GM23338 (cell line): Measurements from ENCODE around the gene ISCU. TPM values are rescaled to one million over a fixed set of nuclear protein-coding genes. Genes with fewer than 3 reads are reported as not detected.

Experiments used
- ATAC-seq: fragments of 200-7000 bp; cut with Tn5 transposase; 3 replicates; pipeline ENCODE4 v1.9.1; 2020
- DNase-seq: peaks from one replicate; pipeline ENCODE4 v3.0.0-alpha.2; 2015; ENCODE audit warnings: low spot score
- H2AFZ ChIP-seq: fragments of 200-600 bp; sonication (generic); 2 replicates; pipeline ENCODE4 v1.8.0; 2016; ENCODE audit warnings: antibody characterized with exemption, mild to moderate bottlenecking, moderate library complexity
- H3F3A ChIP-seq: fragments of 200-600 bp; sonication (generic); replicated peaks from 2 replicates; pipeline ENCODE4 v1.8.0; 2017; ENCODE audit warnings: antibody characterized with exemption, mixed run types, low read depth
- H3K27ac ChIP-seq: fragments of 200-600 bp; sonication (generic); 2 replicates; pipeline ENCODE4 v1.6.1; 2016; ENCODE audit warnings: low read depth
- H3K27me3 ChIP-seq: fragments of 200-600 bp; sonication (generic); 2 replicates; pipeline ENCODE4 v1.8.0; 2016; ENCODE audit warnings: mild to moderate bottlenecking, mixed run types, moderate library complexity; ENCODE audit not compliant: insufficient read depth
- H3K36me3 ChIP-seq: fragments of 200-600 bp; sonication (generic); 2 replicates; pipeline ENCODE4 v1.8.0; 2016; ENCODE audit warnings: mild to moderate bottlenecking; ENCODE audit not compliant: insufficient read depth
- H3K4me1 ChIP-seq: fragments of 200-600 bp; sonication (generic); 2 replicates; pipeline ENCODE4 v1.8.0; 2016; ENCODE audit warnings: mild to moderate bottlenecking, moderate library complexity; ENCODE audit not compliant: insufficient read depth
- H3K4me2 ChIP-seq: fragments of 200-600 bp; sonication (generic); 2 replicates; pipeline ENCODE4 v1.7.1; 2017; ENCODE audit warnings: mixed run types
- H3K4me3 ChIP-seq: fragments of 200-600 bp; sonication (generic); 2 replicates; pipeline ENCODE4 v1.6.1; 2016; ENCODE audit warnings: mixed run types
- H3K79me2 ChIP-seq: fragments of 200-600 bp; sonication (generic); replicated peaks from 2 replicates; pipeline ENCODE4 v1.8.0; 2017; ENCODE audit warnings: mild to moderate bottlenecking; ENCODE audit not compliant: insufficient read depth
- H3K9me2 ChIP-seq: fragments of 200-600 bp; sonication (generic); 2 replicates; pipeline ENCODE4 v1.8.0; 2017; ENCODE audit not compliant: insufficient read depth
- H4K20me1 ChIP-seq: fragments of 200-600 bp; sonication (generic); replicated peaks from 2 replicates; pipeline ENCODE4 v1.8.0; 2017; ENCODE audit warnings: mild to moderate bottlenecking; ENCODE audit not compliant: insufficient read depth
- H3K27ac Mint-ChIP-seq: 2 replicates; pipeline ENCODE4 v1.8.0; 2020; ENCODE audit warnings: inconsistent platforms, mild to moderate bottlenecking, moderate library complexity, mixed read lengths
- H3K27me3 Mint-ChIP-seq: 3 replicates; pipeline ENCODE4 v1.8.0; 2022; ENCODE audit warnings: low read depth, mild to moderate bottlenecking, moderate library complexity, mixed read lengths, inconsistent platforms; ENCODE audit not compliant: insufficient read depth, poor library complexity
- H3K36me3 Mint-ChIP-seq: 3 replicates; pipeline ENCODE4 v1.8.0; 2021; ENCODE audit warnings: low read depth, mild to moderate bottlenecking, inconsistent platforms, moderate library complexity, mixed read lengths
- H3K4me1 Mint-ChIP-seq: 3 replicates; pipeline ENCODE4 v1.8.0; 2020; ENCODE audit warnings: mild to moderate bottlenecking, inconsistent platforms, mixed read lengths
- H3K4me3 Mint-ChIP-seq: 3 replicates; pipeline ENCODE4 v1.8.0; 2021; ENCODE audit warnings: moderate library complexity, mild to moderate bottlenecking, inconsistent platforms, mixed read lengths
- H3K9me3 Mint-ChIP-seq: 3 replicates; pipeline ENCODE4 v1.8.0; 2020; ENCODE audit warnings: moderate library complexity, mild to moderate bottlenecking, inconsistent platforms, mixed read lengths
- EZH2 ChIP-seq: fragments of 200-600 bp; sonication (generic); IDR thresholded peaks from one replicate; pipeline ENCODE4 v1.8.0; 2017; ENCODE audit warnings: antibody characterized with exemption, mild to moderate bottlenecking, low read depth; ENCODE audit not compliant: unreplicated experiment
- EZH2phosphoT487 ChIP-seq: fragments of 200-600 bp; sonication (generic); IDR thresholded peaks from one replicate; pipeline ENCODE4 v1.8.1; 2018; ENCODE audit warnings: antibody characterized with exemption; ENCODE audit not compliant: unreplicated experiment
- NANOG ChIP-seq: IDR thresholded peaks from 2 replicates; pipeline ENCODE4 v1.6.1; 2016; ENCODE audit warnings: antibody characterized with exemption, borderline replicate concordance
- POLR2AphosphoS5 ChIP-seq: IDR thresholded peaks from 2 replicates; pipeline ENCODE4 v1.6.1; 2016; ENCODE audit warnings: antibody characterized with exemption, low read depth
- STAT1 ChIP-seq: IDR thresholded peaks from one replicate; pipeline ENCODE4 v1.6.1; 2016; ENCODE audit warnings: antibody characterized with exemption; ENCODE audit not compliant: unreplicated experiment
- polyA plus RNA-seq: library from polyadenylated mRNA; unstranded; fragments of >200 nt; fragmentation: Nextera tagmentation; extraction: Ambion mirVana; gene quantifications from 2 replicates; pipeline ENCODE4 v1.2.1, GENCODE V29; 2016
- total RNA-seq: library from RNA; depleted of rRNA; stranded (reverse); fragments of >200 nt; shearing (Covaris generic); gene quantifications from 2 replicates; pipeline ENCODE4 v1.2.3, GENCODE V29; 2014
- TF ChIP-seq, protein P1 (sequence below): fragments of 250-450 bp; sonication (Bioruptor Pico); IDR thresholded peaks from 2 replicates; pipeline ENCODE4 v1.5.0; 2020; ENCODE audit warnings: mild to moderate bottlenecking, moderate library complexity
- TF ChIP-seq, protein P2 (sequence below), 2 experiments: fragments of 200-600 bp in 1 of 2; sonication (generic) in 1 of 2; conservative IDR thresholded peaks; 2 replicates each; pipeline versions ENCODE4 v1.5.1 to v1.6.1; 2016 to 2017; ENCODE audit warnings: antibody characterized with exemption in 2 of 2, low read depth in 2 of 2, mild to moderate bottlenecking in 2 of 2, moderate library complexity in 1 of 2

Gene ISCU
- total and polyA plus RNA-seq, 2 experiments from 2014 or later, result 123 to 129 TPM

DNA sequence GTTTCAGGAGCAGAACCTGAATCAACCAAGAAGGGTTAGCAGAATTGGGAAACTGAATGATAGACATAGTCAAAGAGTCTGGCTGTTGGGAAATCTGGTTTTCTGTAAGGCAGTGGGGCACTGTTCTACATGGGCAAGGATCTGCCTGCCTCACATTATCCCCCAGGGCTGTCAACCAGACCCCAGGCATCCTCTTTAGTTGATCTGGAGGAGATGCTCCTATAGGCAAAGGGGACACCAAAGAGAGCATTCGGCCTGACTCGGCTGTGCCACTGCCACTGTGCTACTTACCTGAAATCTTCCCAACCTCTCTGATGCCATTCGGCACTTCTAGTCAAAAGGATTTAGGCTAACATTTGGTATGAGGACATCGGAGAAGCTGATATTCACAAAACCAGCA, 4.1 kb downstream of the ISCU start (continued):
- TF ChIP-seq, protein P1, sequence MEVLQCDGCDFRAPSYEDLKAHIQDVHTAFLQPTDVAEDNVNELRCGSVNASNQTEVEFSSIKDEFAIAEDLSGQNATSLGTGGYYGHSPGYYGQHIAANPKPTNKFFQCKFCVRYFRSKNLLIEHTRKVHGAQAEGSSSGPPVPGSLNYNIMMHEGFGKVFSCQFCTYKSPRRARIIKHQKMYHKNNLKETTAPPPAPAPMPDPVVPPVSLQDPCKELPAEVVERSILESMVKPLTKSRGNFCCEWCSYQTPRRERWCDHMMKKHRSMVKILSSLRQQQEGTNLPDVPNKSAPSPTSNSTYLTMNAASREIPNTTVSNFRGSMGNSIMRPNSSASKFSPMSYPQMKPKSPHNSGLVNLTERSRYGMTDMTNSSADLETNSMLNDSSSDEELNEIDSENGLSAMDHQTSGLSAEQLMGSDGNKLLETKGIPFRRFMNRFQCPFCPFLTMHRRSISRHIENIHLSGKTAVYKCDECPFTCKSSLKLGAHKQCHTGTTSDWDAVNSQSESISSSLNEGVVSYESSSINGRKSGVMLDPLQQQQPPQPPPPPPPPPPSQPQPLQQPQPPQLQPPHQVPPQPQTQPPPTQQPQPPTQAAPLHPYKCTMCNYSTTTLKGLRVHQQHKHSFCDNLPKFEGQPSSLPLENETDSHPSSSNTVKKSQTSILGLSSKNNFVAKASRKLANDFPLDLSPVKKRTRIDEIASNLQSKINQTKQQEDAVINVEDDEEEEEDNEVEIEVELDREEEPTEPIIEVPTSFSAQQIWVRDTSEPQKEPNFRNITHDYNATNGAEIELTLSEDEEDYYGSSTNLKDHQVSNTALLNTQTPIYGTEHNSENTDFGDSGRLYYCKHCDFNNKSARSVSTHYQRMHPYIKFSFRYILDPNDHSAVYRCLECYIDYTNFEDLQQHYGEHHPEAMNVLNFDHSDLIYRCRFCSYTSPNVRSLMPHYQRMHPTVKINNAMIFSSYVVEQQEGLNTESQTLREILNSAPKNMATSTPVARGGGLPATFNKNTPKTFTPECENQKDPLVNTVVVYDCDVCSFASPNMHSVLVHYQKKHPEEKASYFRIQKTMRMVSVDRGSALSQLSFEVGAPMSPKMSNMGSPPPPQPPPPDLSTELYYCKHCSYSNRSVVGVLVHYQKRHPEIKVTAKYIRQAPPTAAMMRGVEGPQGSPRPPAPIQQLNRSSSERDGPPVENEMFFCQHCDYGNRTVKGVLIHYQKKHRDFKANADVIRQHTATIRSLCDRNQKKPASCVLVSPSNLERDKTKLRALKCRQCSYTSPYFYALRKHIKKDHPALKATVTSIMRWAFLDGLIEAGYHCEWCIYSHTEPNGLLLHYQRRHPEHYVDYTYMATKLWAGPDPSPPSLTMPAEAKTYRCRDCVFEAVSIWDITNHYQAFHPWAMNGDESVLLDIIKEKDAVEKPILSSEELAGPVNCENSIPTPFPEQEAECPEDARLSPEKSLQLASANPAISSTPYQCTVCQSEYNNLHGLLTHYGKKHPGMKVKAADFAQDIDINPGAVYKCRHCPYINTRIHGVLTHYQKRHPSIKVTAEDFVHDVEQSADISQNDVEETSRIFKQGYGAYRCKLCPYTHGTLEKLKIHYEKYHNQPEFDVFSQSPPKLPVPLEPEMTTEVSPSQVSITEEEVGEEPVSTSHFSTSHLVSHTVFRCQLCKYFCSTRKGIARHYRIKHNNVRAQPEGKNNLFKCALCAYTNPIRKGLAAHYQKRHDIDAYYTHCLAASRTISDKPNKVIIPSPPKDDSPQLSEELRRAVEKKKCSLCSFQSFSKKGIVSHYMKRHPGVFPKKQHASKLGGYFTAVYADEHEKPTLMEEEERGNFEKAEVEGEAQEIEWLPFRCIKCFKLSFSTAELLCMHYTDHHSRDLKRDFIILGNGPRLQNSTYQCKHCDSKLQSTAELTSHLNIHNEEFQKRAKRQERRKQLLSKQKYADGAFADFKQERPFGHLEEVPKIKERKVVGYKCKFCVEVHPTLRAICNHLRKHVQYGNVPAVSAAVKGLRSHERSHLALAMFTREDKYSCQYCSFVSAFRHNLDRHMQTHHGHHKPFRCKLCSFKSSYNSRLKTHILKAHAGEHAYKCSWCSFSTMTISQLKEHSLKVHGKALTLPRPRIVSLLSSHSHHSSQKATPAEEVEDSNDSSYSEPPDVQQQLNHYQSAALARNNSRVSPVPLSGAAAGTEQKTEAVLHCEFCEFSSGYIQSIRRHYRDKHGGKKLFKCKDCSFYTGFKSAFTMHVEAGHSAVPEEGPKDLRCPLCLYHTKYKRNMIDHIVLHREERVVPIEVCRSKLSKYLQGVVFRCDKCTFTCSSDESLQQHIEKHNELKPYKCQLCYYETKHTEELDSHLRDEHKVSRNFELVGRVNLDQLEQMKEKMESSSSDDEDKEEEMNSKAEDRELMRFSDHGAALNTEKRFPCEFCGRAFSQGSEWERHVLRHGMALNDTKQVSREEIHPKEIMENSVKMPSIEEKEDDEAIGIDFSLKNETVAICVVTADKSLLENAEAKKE (CRISPR knock-in tag), result no peak
- TF ChIP-seq EZH2 (no peak), EZH2phosphoT487 (no peak), POLR2AphosphoS5 (no peak), STAT1 (no peak)

DNA sequence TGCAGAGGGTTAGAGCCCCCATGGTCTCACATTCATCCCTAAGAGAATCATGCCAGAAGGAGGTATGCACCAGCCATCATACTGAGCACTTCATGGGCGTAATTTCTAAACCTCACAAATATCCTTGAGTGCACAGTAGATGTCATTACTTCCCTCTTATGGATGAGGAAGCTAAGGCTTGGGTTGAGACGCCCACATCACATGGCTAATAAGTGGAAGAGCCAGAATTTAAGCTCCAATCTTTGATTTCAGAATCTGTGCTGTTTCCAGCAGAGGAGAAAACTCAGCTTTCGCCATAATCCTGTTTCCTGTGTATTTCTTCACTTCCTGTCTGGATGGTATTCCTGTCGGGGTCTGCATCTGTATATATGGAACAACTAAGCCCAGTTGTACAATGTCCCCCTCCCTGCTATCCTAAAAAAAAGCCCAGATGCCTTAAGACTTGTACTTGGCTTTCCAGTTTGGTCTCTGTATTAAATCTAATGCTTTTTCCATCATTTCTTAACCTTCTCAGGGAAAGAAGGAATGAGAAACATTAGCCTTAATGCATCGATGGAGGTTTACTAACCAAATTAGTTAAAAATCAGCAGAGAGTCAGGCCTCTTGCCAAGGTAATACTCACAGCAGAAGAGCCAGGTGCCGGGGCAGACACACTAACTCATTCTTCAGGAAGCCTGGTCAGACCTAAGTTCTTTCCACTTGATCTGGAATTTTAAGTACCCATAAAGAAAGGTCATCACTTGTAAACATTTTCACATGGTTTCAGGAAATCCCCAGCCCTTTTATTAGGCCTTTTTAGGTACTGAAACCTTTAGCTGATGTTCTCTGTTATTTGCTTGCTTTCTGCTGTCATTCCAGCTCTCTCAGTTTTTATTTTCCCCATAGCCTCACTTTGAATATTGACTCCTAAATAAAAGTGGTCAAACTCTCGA, 5.3 kb downstream of the ISCU start:
- no peaks in the 10 kb centered on the region; the same call in 2 of the 3 replicates for H3K4me1 Mint-ChIP-seq
- DNase-seq, result no peak
- H3K9me3 Mint-ChIP-seq, result no peaks in the 10 kb centered on the region
- Histone ChIP-seq H2AFZ (no peak overlapping the region), H3K27ac (no peak overlapping the region), H3K4me1 (no peaks in the 10 kb centered on the region), H3F3A (peaks cover 8% of the 10 kb centered on the region; the same call in 1 of the 2 replicates), H3K36me3 (peaks cover 50% of the 10 kb centered on the region), H3K27me3 (no peaks in the 10 kb centered on the region), H3K4me3 (no peak overlapping the region), H4K20me1 (peaks cover 7% of the 10 kb centered on the region; the same call in 1 of the 2 replicates), H3K9me2 (no peaks in the 10 kb centered on the region), H3K79me2 (peaks cover 19% of the 10 kb centered on the region), H3K4me2 (no peak overlapping the region)
- no peak for ATAC-seq
- peaks cover 53% of the 10 kb centered on the region for H3K36me3 Mint-ChIP-seq
- H3K27me3 Mint-ChIP-seq, result no peaks in the 10 kb centered on the region
- H3K4me3 Mint-ChIP-seq, result no peak overlapping the region
- no peak overlapping the region for H3K27ac Mint-ChIP-seq
- TF ChIP-seq, protein P2, sequence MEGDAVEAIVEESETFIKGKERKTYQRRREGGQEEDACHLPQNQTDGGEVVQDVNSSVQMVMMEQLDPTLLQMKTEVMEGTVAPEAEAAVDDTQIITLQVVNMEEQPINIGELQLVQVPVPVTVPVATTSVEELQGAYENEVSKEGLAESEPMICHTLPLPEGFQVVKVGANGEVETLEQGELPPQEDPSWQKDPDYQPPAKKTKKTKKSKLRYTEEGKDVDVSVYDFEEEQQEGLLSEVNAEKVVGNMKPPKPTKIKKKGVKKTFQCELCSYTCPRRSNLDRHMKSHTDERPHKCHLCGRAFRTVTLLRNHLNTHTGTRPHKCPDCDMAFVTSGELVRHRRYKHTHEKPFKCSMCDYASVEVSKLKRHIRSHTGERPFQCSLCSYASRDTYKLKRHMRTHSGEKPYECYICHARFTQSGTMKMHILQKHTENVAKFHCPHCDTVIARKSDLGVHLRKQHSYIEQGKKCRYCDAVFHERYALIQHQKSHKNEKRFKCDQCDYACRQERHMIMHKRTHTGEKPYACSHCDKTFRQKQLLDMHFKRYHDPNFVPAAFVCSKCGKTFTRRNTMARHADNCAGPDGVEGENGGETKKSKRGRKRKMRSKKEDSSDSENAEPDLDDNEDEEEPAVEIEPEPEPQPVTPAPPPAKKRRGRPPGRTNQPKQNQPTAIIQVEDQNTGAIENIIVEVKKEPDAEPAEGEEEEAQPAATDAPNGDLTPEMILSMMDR (conservative IDR thresholded peaks at IDR 0.05; ENCODE audit: low read depth in 2 of 2), result no peak
- TF ChIP-seq NANOG, result no peak
